Bronchial epithelial cell (primary cell): Measurements from ENCODE around the gene MRPL33. TPM values are rescaled to one million over a fixed set of nuclear protein-coding genes. Genes with fewer than 3 reads are reported as not detected.
A peak's percentile ranks its signal among the peaks of the same experiment; 100 is the strongest.
"Not testable (repeated sequence)": the region's sequence is repeated elsewhere in the genome, so short reads cannot be mapped to it uniquely, and the experiment has no call there.

ENCODE experiments used
- DNase-seq: peaks from one replicate; pipeline ENCODE4 v3.0.0-alpha.2; 2010; ENCODE audit warnings: low read depth
- FAIRE-seq: peaks from 2 replicates; lab custom pipeline; 2011; peaks lifted over from hg19 to GRCh38; lab: Jason Lieb, UNC
- H3K27me3 ChIP-seq: 2 replicates; pipeline ENCODE4 v1.5.1; 2011; ENCODE audit warnings: low read length; ENCODE audit not compliant: control insufficient read depth, insufficient read depth
- H3K36me3 ChIP-seq: 2 replicates; pipeline ENCODE4 v1.5.1; 2011; ENCODE audit warnings: low read length; ENCODE audit not compliant: control insufficient read depth, insufficient read depth
- H3K4me3 ChIP-seq: 2 replicates; pipeline ENCODE4 v1.5.1; 2011; ENCODE audit warnings: mild to moderate bottlenecking, low read depth, low read length, control low read depth
- total RNA-seq: library from RNA; depleted of rRNA; stranded (reverse); fragments of >200 nt; gene quantifications from 2 replicates; pipeline ENCODE4 v1.2.1, GENCODE V29; 2014
- TF ChIP-seq, protein P1 (sequence below): IDR thresholded peaks from 2 replicates; pipeline ENCODE4 v1.5.1; 2011; ENCODE audit warnings: mild to moderate bottlenecking, moderate library complexity, low read length, control low read depth, inconsistent platforms; ENCODE audit not compliant: insufficient read depth, severe bottlenecking

Gene MRPL33
- total RNA-seq, 1 donor from 2014 or later, result 11.3 TPM

DNA sequence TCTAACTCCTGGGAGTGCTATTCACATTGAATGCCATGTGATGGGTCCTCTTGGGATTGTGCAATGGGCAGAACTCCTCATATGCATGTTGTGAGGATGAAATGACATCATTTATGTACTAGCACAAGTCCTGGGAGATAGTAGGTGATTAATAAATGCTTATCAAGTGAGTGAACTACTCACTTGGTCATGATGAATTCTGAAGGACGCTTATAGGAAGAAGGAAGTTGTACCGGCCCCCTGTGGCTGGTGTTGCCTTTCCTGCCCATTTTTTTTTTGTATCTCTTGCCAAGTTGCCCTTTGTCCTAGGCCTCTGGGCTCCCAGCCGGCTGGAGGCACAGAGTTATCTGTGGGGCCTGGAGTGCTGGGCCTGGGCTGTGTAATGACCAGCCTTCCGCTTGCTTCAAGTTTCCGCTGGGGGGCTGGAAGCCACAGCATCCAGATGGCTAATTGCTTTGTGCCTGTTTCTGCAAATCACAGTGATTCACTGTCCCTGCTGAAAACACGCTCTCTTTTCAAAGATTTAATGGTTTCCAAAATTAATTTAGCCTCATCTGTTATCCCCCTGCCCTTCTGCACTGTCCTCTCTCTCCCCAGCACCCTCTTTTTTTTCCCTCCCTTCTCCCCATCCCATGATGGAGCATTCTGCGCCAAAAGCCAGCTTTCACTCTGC is 33.7 kb upstream of the MRPL33 start:
- H3K4me3 ChIP-seq, result no peak overlapping the region
- H3K36me3 ChIP-seq, result no peaks in the 10 kb centered on the region
- FAIRE-seq (no peak), DNase-seq (peak; percentile 98)
- no peaks in the 10 kb centered on the region for H3K27me3 ChIP-seq
- TF ChIP-seq, protein P1, sequence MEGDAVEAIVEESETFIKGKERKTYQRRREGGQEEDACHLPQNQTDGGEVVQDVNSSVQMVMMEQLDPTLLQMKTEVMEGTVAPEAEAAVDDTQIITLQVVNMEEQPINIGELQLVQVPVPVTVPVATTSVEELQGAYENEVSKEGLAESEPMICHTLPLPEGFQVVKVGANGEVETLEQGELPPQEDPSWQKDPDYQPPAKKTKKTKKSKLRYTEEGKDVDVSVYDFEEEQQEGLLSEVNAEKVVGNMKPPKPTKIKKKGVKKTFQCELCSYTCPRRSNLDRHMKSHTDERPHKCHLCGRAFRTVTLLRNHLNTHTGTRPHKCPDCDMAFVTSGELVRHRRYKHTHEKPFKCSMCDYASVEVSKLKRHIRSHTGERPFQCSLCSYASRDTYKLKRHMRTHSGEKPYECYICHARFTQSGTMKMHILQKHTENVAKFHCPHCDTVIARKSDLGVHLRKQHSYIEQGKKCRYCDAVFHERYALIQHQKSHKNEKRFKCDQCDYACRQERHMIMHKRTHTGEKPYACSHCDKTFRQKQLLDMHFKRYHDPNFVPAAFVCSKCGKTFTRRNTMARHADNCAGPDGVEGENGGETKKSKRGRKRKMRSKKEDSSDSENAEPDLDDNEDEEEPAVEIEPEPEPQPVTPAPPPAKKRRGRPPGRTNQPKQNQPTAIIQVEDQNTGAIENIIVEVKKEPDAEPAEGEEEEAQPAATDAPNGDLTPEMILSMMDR, result no peak

DNA sequence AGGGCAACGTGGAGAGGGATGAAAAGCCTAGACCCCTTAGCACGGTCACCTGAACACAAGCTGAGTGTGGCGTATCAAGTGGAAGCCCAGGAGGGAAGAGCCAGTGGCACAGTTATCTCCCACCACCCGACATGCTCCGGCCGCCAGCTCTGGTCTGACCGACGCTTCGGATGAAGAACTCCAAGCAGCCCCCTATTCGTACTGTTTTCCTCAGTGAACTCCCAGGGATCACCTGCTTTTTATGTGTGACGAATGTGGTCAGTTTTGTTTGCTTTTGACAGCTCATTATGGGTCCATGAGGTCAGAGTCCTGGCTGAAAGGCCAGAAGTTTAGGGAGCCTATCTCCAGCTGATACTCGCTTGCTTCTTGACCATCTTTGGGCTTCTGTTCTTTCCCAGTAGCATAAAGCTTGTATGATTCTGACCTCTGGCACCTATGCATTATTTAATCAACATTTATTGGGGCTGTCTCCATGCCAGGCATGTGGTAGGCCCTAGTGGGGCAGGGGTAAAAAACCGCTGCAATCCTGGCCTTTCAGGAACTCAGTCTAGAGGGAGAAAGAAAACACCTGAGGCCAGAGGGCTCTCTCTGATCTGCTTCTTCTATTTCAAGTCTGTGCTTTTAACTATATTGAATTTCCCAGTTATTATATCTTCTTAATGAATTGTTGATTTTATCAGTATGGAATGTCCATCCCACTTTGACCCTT is 33.0 kb upstream of the MRPL33 start:
- FAIRE-seq, result no peak
- H3K36me3 ChIP-seq, result no peaks in the 10 kb centered on the region
- no peak overlapping the region for H3K4me3 ChIP-seq
- TF ChIP-seq, protein P1, result no peak
- H3K27me3 ChIP-seq, result no peaks in the 10 kb centered on the region
- DNase-seq, result no peak

DNA sequence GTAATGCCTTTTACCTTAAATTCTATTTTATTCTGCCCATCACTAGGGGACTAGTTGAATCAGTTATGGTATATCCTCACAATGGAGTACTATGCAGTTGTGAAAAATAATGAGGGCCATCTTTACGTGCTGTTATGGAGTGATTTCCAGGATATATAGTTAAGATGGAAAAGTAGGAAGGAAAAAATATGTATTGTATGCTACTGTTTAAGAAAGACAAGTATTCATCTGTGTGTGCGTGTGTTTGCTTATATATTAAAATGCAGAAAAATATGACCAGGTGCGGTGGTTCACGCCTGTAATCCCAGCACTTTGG is 32.5 kb upstream of the MRPL33 start:
- no peaks in the 10 kb centered on the region for H3K36me3 ChIP-seq
- no peak for DNase-seq
- no peak overlapping the region for H3K4me3 ChIP-seq
- H3K27me3 ChIP-seq, result no peaks in the 10 kb centered on the region
- TF ChIP-seq, protein P1, result no peak
- FAIRE-seq, result no peak

DNA sequence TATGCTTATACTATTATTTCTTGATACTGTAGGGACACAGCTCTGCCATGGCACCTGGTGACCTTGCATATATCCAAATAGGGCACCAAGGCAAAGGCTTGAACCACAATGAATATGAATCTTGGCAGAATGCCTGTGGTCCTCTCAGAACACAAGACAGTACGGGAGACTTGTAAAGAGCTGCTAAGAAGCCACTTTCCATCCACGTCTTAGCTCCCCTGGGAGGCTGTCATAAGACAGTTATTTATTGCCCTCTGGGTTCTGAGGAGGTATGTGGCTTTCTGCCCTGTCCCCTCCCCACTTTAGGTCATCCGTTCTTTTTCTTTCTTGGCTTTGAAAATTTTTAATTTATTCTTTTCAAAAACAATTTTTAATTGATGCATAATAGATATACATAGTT is 29.8 kb upstream of the MRPL33 start:
- Histone ChIP-seq H3K27me3 (no peaks in the 10 kb centered on the region), H3K36me3 (no peaks in the 10 kb centered on the region), H3K4me3 (no peak overlapping the region)
- TF ChIP-seq, protein P1, result no peak
- DNase-seq (no peak), FAIRE-seq (no peak)

DNA sequence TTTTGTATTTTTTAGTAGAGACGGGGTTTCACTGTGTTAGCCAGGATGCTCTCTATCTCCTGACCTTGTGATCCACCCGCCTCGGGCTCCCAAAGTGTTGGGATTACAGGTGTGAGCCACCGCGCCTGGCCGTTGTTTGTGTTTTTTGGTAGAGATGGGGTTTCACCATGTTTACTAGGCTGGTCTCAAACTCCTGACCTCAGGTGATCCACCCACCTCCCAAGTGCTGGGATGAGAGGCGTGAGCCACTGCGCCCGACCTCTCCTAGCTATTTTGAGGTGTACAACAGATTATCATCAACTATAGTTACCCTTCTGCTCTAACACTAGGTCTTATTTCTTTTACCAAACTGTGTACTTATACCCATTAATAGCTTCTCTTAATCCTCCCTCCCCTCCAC is 28.9 kb upstream of the MRPL33 start:
- no peaks in the 10 kb centered on the region for H3K27me3 ChIP-seq
- DNase-seq, result no peak
- no peak for FAIRE-seq
- TF ChIP-seq, protein P1, result no peak
- H3K4me3 ChIP-seq, result no peak overlapping the region
- no peaks in the 10 kb centered on the region for H3K36me3 ChIP-seq

DNA sequence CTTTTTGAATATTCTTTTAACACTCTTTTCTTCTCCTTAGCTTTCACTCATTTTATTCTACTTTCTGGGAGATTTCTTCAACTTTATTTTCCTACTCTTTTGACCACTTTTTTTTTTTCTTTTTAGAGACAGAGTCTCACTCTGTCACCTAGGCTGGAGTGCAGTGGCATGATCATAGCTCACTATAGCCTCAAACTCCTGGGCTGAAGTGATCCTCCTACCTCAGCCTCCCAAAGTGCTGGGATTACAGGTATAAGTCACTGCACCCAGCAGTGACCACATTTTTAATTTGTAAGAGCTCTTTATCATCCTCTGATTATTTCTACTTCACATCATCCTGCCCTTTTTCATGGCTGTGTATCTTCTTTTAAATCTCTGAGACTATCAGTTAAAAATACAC is 26.0 kb upstream of the MRPL33 start:
- not testable (repeated sequence) for FAIRE-seq, H3K27me3 ChIP-seq, H3K4me3 ChIP-seq, H3K36me3 ChIP-seq, DNase-seq
